ENCODE results near the gene NRP2. TPM values are rescaled to one million over a fixed set of nuclear protein-coding genes. Genes with fewer than 3 reads are reported as not detected.
A peak's percentile ranks its signal among the peaks of the same experiment; 100 is the strongest.

NRP2 gene
- total and polyA plus RNA-seq, 10 donors, result 3.1 to 49.9 (median 26.2) TPM

DNA sequence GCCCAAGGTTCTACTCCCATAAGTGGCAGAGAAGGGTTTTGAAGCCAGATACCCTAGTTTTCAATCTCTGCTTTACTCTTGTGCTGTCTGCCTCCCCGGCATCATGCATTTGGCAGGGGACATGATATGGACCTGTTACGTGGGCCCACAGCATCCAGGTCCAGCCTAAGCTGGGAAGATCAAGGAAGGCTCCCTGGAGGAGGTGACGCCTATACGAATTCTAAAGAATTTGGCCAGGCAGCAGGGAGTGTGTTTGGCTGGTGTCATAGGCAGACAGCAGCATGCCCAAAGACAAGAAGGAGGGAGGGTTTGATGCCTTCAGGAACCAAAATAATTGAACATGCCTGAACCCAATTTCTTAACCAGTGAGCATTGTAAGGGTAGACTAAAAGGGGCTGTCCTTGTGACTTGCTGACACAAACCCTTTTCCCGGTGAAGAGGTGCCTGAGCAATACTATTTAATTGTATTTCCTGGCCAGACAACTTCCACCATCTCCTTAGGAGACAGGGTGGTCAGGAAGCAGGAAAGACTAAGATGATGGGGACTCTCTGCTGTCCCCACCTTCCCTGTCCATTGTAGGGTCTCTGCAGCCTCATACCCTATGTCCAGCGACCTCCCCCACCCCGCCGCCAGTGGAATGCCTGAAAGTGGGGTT is 21.3 kb downstream of the NRP2 start:
- Histone ChIP-seq H3K27ac (no peak overlapping the region), H3K4me1 (peaks cover 27 to 73% (median 54%) of the 10 kb centered on the region in 6 donors)
- intact Hi-C loops (cut with DNase I; ENCODE audit: low total_unique reads), result no loop called here

DNA sequence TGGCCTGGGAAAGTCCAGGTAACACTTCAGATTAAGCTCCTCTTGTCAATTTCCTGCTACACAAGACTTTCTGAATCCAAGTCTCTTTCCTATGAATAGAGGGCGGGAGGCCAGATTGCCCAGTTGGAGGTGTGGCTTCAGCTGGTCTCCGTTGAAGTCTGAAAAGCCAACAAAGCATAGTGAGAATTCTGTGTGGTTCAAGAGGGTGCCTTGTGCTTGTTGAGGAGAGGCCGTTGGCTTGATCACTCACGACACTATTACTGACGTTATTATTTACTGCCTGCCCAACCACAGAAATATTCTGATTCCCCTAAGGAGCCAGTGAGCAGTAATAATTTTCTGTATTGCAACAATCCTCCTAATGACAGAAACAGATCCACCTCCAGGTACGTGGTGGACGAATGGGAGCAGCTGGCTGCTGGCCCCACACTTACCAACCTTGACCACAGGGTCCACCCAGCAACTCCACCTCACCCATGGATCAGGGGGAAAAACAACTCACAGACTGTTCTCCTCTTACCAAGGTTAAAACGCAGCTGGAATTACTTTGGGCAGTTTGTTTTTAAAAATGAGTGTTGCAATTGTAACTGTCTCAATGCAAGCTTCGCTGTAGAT is 21.9 kb downstream of the NRP2 start:
- Histone ChIP-seq H3K4me1 (peaks cover 27 to 73% (median 52%) of the 10 kb centered on the region in 6 donors), H3K27ac (peak overlapping the region in 1 of 8 donors; percentile 14), H3K9me3 (no peaks in the 10 kb centered on the region), H3K36me3 (no peaks in the 10 kb centered on the region), H3K27me3 (replicated peaks in 1 of 7) (no peaks in the 10 kb centered on the region), H3K4me3 (no peak overlapping the region)
- 63 to 83% (median 74%) methylated on average over 9 of the region's 9 CpGs for WGBS, 5 donors
- intact Hi-C loops (cut with DNase I; ENCODE audit: low total_unique reads), result no loop called here
- no peak for DNase-seq
- TF ChIP-seq, protein P1, sequence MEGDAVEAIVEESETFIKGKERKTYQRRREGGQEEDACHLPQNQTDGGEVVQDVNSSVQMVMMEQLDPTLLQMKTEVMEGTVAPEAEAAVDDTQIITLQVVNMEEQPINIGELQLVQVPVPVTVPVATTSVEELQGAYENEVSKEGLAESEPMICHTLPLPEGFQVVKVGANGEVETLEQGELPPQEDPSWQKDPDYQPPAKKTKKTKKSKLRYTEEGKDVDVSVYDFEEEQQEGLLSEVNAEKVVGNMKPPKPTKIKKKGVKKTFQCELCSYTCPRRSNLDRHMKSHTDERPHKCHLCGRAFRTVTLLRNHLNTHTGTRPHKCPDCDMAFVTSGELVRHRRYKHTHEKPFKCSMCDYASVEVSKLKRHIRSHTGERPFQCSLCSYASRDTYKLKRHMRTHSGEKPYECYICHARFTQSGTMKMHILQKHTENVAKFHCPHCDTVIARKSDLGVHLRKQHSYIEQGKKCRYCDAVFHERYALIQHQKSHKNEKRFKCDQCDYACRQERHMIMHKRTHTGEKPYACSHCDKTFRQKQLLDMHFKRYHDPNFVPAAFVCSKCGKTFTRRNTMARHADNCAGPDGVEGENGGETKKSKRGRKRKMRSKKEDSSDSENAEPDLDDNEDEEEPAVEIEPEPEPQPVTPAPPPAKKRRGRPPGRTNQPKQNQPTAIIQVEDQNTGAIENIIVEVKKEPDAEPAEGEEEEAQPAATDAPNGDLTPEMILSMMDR (IDR thresholded peaks at IDR 0.05 in 8 of 11, conservative IDR thresholded peaks at IDR 0.05 in 3 of 11), result no peak
- TF ChIP-seq POLR2AphosphoS5 (IDR thresholded peaks at IDR 0.05) (no peak), POLR2A (IDR thresholded peaks at IDR 0.05) (no peak)

More for the DNA sequence above, 21.3 kb downstream of the NRP2 start:
- WGBS, 5 donors, result 79 to 91% (median 82%) methylated on average over 8 of the region's 8 CpGs
- H3K36me3 ChIP-seq, result no peaks in the 10 kb centered on the region
- H3K9me3 ChIP-seq, result no peaks in the 10 kb centered on the region
- no peak overlapping the region for H3K4me3 ChIP-seq
- TF ChIP-seq, protein P1 (IDR thresholded peaks at IDR 0.05 in 8 of 11, conservative IDR thresholded peaks at IDR 0.05 in 3 of 11), result no peak
- TF ChIP-seq POLR2A (IDR thresholded peaks at IDR 0.05), result no peak
- TF ChIP-seq POLR2AphosphoS5 (IDR thresholded peaks at IDR 0.05), result no peak
- H3K27me3 ChIP-seq (replicated peaks in 1 of 7), result no peaks in the 10 kb centered on the region
- DNase-seq, result no peak

DNA sequence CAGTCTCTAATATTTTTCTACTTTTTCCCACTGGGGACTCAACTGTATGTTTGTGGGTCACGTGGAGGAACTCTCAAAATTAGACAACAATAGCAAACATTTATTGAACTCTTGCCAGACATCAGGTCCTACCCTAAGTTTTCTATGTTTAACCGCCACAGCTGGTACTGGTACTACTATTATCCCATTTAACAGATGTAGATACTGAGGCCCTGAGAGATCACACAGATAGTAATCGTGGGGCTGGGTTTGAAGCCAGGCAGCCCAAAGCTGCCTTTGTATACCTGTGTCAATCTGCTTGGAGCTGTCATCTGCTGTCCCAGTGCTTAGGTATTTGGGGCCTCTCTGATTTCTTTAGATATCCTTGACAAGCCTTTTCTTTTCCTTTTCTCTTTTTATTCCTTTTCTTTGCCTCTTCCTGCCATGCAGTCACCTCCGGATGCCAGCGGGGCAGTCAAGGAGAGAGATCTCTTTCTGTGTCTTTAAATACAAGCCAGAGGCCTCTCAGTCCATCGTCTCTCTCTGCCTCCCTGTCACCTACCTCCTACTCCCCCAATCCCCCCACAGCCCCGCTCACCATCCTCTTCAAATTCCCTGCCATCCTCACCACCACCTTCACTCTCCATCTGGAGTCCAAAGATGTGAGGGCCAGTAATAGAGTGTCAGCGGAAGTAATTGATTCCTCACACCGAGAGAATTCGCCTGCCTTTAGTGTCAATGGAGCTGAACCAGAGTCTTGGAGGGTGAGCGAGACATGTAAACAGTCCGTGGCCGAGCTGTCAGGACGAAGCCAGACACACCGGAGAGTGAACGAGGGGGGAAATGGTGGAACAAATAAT is 23.4 kb downstream of the NRP2 start:
- Histone ChIP-seq H3K27me3 (replicated peaks in 1 of 7) (no peaks in the 10 kb centered on the region), H3K27ac (peak overlapping the region; percentile 37 to 89 (median 78)), H3K9me3 (no peaks in the 10 kb centered on the region), H3K4me3 (no peak overlapping the region), H3K36me3 (no peaks in the 10 kb centered on the region), H3K4me1 (peaks cover 13 to 63% (median 37%) of the 10 kb centered on the region in 6 donors)
- intact Hi-C loops (cut with DNase I; ENCODE audit: low total_unique reads), result no loop called here
- DNase-seq, result no peak
- TF ChIP-seq, protein P1 (IDR thresholded peaks at IDR 0.05 in 8 of 11, conservative IDR thresholded peaks at IDR 0.05 in 3 of 11), result no peak
- TF ChIP-seq POLR2AphosphoS5 (IDR thresholded peaks at IDR 0.05) (no peak), POLR2A (IDR thresholded peaks at IDR 0.05) (no peak)
- 85 to 90% (median 90%) methylated on average over 16 of the region's 16 CpGs for WGBS, 5 donors
